SH-SY5Y (cell line): ENCODE results near the gene LCMT1.

Experiments used
- GATA2 ChIP-seq: IDR thresholded peaks from 2 replicates; pipeline ENCODE4 v1.6.1; 2011; ENCODE audit warnings: mild to moderate bottlenecking, low read depth, low read length
- GATA3 ChIP-seq: IDR thresholded peaks from 2 replicates; pipeline ENCODE4 v1.6.1; 2011; ENCODE audit warnings: low read depth, mild to moderate bottlenecking, low read length, moderate library complexity

The LCMT1 gene

DNA sequence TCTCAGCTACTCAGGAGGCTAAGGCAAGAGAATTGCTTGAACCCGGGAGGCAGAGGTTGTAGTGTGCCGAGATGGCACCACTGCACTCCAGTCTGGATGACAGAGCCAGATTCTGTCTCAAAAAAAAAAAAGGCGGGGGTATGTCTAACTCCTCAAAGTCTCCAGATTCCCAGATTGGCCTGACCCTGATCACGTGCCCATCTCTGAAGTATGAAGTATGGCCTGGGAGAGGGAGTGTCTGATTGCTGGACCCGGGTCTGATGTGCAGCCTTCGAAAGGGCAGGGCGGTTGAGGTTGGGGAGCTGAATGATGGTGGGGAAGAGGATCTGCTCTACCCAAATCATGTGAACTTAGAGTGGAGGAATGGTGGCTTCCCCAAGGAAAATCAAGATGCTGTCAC, 87.9 kb downstream of the LCMT1 start:
- TF ChIP-seq GATA3 = no peak

DNA sequence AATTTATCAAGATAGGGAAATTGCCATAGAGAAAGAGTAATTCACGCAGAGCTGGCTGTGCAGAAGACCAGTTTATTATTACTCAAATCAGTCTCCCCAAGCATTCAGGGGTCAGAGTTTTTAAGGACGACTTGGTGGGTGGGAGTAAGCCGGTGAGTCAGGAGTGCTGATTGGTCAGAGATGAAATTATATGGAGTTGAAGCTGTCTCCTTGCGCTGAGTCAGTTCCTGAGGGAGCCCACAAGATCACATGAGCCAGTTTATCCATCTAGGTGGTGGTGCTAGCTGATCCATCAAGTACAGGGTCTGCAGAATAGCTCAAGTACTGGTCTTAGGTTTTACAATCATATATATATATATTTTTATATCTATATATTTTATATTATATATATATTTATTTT, 99.2 kb downstream of the LCMT1 start:
- no peak for TF ChIP-seq GATA2
- TF ChIP-seq GATA3 = no peak

DNA sequence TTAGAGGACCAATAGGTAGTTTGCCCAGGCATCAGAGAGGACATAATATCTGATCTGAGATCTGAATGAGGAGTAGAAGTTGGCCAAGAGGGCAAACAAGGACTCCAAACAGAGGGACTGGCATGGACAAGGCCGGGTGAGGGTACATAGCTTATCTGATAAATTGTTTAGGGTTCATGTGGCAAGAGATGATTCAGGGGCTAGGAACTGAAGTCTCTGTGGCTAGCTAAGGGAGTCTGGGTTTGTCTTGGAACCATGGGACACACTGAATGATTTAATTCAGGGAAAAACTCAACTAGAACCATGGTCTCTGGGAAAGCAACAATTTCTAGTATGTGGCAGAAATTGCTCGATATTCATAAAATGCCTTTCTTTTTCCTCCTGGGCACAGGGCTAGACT, 101.1 kb downstream of the LCMT1 start:
- TF ChIP-seq GATA3 (no peak), GATA2 (no peak)

DNA sequence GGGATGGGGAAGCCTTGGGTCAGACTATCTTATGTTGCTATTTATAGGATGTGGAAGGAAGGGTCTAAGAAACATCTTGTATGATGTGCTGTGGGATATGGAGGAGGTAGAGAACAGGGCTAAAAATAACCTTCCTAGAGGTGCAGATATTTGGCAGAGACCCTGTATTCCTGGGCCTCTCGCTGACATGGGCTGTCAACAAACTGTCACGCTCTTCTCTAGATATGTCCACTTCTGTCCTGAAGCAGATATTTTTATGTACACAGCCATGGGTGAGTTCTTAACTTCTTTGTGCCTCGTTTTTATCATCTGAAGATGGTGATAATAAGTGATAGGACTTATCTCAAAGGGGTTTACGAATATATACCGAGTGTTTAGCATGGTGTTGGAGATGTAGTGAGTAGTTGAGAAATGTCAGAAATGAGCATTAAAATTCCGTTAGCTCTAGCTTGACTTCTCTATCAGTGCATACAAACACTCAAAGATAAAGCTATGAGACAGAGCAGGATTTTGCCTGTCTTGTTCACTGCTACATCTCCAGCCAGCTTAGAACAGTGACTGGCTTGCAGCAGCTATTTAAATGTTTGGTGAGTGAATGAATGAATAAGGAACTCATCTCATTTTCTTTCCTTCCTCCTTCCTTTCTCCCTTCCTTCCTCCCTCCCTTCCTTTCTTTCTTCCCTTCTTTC, 102.3 kb downstream of the LCMT1 start:
- TF ChIP-seq GATA3 (no peak), GATA2 (no peak)

DNA sequence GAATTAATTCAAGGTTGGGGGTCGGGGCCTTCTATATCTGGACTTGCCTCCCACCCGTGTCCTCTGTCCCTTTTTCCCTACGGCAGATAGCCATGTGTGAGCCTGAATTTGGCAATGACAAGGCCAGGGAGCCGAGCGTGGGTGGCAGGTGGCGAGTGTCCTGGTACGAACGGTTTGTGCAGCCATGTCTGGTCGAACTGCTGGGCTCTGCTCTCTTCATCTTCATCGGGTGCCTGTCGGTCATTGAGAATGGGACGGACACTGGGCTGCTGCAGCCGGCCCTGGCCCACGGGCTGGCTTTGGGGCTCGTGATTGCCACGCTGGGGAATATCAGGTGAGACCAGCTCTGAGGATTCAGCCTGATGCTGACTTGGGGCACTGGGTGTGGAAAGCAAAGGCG, 105.6 kb downstream of the LCMT1 start:
- TF ChIP-seq GATA2 (no peak), GATA3 (no peak)

DNA sequence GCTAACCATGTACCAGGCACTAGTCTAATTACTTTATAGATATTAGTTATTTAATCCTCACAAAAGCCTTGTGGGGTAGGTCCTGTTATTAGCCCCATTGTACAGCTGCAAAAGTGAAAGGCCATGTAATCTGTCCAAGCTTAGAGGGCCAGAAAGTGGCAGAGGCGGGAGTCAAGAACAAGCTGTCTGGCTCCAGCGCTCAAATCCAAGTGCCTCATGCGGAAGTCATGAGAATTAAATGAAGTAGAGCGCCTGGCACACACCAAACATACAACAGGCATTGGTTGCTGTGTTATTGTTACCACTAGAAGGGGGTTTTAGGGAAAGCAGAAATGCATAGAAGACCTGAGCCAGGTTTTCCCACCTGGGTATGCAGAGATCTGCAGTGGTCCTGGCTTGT, 106.4 kb downstream of the LCMT1 start:
- TF ChIP-seq GATA2 (no peak), GATA3 (no peak)

DNA sequence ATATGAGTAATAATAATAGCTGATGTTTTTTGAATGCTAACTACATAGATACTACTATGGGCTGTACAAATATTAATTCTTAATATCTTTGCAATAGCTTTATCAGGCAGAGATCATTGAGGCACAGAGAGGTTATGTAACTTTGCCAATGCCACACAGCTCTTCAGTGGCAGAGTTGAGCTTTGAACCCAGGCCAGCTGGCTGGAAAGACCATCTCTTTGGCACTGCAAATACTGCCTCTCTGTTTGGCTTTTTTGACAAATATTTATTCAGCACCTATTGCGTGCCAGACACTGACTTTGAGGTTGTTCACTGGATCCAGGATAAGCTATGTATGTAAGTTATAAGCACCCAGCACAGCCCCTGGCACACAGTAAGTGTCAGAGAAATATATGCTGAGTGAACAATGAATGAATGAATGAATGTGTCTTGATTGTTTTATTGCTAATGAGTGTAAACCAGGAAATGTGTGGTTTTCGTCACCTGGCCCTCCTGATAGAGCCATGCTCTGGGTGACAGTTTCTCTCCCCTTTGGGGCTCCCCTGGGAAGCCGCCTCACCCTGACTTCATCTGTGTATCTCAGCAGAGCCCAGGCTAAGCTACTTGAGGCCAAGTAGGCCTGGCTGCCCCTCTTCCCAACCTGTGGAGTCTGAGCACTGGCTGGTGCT, 107.7 kb downstream of the LCMT1 start:
- no peak for TF ChIP-seq GATA2
- TF ChIP-seq GATA3 = no peak

DNA sequence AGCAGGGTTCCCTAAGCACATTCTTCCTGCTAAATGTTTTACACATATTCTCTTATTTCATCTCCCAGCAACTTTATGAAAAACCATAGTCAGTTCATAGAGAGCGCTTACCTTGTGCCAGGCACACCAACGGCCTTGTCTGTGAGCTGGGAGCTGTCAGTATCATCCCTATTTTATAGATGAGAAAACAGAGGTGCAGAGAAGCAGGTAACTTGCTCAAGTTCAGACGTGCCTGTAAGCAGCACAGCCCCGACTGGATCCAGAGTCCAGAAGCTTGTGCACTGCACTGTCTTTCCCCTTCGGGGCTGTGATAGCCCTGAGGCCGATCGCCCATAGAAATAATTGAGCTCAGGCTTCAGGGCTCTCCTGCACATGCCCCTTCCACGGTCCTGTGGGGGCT, 111.4 kb downstream of the LCMT1 start:
- no peak for TF ChIP-seq GATA2
- no peak for TF ChIP-seq GATA3

DNA sequence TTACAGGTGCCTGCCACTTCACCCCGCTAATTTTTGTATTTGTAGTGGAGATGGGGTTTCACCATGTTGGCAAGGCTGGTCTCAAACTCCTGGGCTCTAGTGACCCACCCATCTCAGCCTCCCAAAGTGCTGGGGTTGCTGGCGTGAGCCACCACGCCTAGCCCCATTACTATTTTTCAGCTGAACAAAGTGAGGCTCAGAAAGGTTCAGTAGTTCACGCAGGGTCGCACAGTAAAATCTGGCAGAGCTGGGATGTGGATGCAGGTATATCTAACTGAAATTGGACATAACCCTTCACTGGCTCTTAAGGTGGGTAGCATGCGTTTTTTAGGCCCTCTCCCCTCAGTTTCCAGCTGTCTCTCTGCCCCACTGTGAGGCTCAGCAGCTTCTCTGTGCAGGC, 112.4 kb downstream of the LCMT1 start:
- no peak for TF ChIP-seq GATA3
- no peak for TF ChIP-seq GATA2

DNA sequence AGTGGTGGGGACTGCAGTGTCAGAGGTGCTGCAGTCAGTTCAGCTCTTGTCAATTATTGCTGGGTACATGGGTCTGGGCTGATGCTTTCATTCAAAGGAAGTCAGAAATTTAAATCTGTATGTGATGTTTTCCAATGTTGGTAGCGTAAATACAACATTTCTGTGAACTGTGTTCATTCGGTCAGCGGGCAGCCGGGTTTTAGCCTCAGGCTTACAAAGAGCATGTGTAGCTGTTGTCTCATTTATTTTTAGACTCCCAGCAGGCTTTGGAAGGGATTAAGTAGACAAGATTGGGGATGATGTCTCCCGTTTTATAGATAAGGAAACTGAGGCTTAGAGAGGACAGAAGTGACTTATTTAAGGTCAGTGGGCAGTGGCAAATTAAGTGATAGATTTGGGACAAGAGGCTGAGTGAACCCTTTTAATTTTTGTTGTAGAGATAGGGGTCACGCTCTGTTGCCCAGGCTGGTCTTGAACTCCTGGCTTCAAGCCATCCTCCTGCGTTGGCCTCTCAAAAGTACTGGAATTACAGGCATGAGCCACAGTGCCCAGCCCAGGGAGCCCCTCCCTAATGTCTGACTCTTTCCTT, 113.3 kb downstream of the LCMT1 start:
- TF ChIP-seq GATA2 (no peak), GATA3 (no peak)
